HG02973 (cell line): ENCODE data around the gene FAM8A1.

Experiments
- ATAC-seq: cut with Tn5 transposase; IDR thresholded peaks from one replicate; pipeline ENCODE4 v1.9.1; 2021; ENCODE audit warnings: moderate library complexity; ENCODE audit not compliant: unreplicated experiment

The FAM8A1 gene

DNA sequence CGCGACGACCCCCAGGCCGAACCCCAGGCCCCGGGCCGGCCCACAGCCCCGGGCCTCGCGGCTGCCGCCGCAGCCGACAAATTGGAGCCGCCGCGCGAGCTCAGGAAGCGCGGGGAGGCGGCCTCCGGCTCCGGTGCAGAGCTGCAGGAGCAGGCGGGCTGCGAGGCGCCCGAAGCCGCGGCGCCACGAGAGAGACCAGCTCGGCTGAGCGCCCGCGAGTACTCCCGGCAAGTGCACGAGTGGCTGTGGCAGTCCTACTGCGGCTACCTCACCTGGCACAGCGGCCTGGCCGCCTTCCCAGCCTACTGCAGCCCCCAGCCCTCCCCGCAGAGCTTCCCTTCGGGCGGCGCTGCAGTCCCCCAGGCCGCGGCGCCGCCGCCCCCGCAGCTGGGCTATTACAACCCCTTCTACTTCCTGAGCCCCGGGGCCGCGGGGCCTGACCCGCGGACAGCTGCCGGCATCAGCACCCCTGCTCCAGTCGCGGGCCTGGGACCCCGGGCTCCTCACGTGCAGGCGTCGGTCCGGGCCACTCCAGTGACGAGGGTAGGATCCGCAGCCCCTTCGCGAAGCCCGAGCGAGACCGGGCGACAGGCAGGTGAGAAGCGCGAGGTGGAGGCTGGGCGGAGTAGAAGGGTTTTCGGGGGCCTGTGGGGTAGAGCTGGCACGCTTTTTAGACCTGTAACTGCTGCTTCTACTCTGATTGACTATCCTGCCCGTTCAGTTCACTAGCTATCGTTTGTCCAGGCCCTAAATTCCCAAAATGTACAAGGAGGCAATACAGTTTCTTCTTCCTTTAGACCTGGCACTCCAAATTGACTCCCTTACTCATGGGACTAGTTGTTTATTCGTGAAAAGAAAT lies 654 bp downstream of the FAM8A1 start:
- peak; percentile 48 for ATAC-seq

DNA sequence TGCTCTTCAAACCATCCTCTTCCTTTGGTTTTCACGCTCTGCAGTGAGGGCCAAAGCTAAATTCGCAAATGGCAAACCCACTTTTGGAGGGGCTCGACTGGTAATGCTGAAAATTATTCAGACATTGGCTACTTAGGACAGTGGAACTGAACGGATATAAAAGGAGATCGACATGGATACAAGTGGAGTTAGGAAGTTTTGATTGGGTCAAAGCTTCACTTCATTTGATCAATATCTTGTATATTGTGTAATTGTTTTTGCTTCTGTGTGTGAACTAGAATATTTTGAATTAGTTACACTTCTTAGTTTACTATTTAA lies 1.2 kb downstream of the FAM8A1 start:
- no peak for ATAC-seq

DNA sequence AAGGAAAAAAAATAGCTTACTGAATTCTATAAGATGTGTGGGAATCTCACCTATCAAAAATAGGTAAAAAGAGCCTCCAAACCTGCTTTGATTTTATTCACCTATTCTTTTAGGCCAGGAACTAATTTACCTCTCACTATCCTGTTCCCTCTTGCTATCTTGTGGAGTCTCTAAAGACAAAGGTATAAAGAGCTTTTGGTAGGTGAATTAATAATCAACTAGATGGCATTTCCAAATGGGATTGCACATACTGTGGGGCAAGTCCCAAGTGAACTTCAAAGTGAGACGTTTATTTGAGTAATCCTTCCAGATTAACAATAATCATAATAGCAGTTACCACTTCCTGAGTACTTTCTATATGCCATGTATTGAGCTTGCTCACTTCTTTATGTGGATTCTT lies 2.8 kb downstream of the FAM8A1 start:
- no peak for ATAC-seq

DNA sequence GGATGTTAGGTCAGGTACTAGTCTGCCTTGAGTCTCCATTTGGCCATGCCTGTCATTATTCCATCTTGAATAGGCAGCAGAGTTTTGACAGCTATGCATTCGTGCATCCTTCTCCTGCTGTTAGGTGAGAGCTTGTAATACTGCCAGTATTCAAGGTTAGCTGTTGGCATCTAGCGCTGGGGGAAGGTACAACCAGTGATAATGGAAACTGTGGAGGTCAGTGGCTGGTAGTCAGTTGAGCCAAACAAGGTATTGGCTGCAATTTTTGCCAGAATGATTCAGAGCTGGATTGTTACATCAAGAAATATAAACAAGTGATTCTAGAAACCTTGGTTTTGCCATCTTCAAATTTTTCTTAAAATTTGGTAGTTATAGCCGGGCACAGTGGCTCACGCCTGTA lies 6.5 kb downstream of the FAM8A1 start:
- no peak for ATAC-seq

DNA sequence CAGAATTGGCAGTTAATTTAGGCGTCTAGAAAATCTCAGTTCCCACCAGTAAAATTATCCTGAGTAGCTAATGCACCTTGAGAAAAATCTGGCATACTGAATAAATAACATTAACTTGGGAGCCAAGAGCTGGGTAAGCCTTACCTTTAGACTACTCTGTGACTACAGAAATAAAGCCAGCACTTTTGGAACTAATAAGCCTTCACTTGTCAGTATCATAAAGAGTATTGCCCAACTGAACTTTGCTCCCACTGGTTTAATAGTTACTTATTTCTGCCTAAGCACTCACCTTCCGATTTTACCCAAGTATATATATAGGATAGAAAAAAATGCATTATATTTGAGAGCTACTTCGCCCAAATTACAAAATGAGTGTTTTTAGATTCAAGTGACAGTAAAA lies 10.7 kb downstream of the FAM8A1 start:
- no peak for ATAC-seq

DNA sequence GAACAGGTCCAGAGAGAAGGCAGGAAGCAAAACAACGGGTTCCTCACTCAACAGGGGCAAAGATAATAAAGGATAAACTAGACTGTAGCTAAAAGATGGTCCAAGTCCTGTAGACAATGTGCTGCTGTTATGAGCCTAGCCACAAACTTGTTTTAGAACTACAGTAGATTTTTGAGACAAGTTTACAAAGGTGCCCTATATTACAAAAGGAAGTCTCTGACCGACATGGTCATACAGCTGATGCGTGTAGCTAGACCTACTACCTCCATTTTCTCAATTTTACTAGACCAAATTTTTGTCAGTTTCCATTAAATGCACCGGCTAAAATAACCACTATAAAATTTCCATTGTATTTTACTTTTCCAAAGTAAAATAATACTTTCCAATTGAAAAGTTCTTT lies 11.9 kb downstream of the FAM8A1 start:
- ATAC-seq, result no peak

DNA sequence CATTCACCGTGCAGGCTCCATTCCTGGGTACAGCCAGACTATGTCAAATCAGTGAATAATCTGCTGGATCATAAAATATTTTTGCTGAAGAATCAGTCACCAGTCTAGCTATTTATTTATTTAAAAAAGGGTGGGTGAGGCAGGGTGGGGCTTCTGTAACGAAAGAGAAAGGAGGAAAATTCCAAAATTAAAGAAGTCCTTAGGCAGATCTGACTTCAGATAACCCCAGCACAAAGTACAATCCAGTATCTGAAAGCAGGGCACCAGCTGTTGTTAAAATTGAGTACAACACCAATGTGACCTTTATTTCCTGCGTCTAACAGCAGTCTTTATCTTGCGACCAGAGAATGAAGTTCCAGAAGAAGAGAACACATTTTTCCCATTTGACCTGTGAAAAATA lies 15.7 kb downstream of the FAM8A1 start:
- no peak for ATAC-seq

DNA sequence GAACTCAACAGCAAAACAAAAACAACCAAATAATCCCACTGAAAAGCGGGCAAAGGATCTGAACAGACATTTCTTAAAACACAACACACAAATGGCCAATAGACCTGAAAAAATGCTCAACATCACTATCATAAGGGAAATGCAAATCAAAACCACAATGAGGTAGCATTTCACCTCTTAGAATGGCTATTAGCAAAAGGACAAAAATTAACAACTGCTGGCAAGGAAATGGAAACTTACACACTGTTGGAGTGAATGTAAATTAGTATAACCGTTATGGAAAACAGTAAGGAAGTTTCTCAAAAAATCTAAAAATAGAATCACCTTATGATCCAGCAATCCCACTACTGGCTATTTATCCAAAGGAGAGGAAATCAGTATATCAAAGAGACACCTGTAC lies 20.9 kb downstream of the FAM8A1 start:
- ATAC-seq, result peak; percentile 81

DNA sequence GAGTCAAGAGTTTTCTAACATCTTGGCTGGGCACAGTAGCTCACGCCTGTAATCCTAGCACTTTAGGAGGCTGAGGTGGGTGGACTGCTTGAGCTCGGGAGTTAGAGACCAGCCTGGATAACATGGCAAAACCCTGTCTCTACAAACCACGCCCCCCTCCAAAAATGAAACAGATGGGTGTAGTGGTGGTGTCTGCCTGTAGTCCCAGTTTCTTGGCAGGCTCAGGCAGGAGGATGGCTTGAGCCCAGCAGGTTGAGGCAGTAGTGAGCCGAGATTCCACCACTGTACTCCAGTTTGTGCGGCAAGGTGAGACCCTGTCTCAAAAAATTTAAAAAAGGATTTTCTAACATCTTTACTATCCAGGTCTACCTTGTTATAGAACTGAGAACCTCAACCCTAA lies 22.0 kb downstream of the FAM8A1 start:
- no peak for ATAC-seq

DNA sequence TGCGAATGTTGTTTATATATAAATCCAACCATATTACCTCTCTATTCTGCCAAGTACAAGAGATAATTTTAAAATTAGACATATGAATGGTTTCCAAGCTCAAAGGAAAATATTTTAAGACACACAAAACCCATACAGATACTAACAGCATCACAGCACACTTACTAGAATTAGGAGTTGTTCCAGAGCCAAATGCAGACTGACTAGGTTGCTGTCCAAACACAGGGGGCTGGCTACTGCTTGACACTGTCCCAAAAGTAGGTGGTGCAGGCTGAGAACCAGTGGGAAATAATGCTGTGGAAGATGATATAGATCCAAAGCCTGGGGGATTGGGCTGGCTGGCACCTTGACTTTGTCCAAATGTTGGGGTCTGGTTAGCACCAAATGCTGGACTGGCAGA lies 24.3 kb downstream of the FAM8A1 start:
- no peak for ATAC-seq

DNA sequence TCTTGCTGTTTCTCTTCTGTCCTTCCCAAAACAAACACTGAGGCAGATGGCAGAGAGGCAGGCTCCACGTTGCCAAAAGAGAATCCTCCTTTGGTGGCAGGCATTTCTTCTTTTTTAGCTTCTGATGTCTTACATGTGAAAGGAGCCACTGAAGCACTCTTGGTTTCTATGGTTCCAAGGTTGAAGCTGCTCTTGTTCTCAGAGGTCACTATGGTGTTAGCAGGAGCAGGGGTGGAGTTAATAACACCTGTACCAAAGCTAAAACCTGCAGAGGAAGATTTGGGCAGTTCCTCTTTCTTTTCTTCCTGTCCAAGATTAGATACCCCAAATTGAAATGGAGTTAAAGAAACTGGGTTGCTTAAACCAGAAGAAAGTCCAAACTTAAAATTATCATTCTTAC lies 28.8 kb downstream of the FAM8A1 start:
- peak; percentile 70 for ATAC-seq

DNA sequence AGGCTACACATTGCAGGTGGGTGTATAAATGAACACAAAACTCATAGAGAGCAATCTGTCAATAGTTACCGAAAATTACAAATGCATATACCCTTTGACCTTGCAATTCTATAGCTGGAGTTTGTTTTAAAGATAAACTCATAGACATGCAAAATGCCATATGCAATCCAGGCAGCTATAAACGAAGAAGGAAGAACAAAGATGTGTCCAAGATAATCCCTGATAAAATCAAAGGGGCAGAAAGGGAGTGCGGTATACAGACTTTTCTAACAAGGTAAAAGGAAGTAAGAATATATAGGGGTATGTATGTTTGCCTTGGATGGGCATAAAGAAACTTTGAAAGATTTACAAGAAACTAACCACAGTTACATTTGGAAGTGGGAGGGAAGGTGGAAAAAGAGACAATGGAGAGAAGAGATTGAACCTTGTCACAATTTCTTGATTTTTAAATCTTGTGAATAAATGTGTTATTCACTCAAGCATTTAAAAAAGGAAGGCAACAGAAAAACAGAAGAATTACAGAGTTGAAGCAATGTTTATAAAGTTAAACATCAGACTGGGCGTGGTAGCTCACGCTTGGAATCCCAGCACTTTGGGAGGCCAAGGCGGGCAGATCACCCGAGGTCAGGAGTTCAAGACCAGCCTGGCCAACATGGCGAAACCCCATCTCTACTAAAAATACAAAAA lies 29.9 kb downstream of the FAM8A1 start:
- no peak for ATAC-seq

DNA sequence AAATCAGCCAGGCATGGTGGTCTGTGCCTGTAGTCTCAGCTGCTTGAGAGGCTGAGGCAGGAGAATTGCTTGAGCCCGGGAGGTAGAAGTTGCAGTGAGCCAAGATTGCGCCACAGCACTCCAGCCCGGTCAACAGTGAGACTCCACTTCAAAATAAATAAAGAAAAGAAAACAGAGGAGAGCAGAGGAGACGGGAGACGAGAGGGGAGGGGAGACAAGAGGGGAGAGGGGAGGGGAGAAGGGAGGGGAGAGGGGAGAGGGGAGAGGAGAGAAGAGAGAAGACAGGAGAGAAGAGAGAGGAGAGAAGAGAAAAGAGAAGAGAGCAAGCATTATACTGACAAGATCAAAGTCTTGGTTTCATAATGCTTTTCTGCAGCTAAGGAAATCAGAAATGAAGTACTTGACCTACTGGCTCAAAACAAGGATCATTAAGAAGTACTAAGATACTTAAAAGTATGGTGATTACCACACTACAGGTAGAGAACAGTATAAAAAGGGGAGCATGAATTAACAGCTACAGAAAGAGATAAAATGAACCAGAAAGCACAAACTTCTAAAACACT lies 30.5 kb downstream of the FAM8A1 start:
- ATAC-seq, result no peak

DNA sequence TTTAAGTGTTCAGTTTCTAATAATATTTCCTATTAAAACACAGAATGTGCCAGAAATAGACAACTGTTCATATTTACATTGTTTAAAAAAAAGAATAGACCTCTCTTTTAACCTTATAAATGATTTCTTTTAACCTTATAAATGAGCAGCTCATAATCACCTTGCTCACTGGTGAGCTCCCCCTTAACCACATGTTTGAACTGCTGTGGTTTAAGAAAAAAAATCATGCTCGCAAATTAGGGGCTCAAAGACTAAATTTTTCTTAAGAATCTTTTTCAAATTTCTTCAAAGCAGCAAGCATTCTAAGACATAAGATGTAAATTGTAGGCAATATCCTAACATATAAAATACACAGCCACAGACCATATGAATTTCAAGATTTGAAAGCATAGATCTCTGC lies 32.8 kb downstream of the FAM8A1 start:
- no peak for ATAC-seq

DNA sequence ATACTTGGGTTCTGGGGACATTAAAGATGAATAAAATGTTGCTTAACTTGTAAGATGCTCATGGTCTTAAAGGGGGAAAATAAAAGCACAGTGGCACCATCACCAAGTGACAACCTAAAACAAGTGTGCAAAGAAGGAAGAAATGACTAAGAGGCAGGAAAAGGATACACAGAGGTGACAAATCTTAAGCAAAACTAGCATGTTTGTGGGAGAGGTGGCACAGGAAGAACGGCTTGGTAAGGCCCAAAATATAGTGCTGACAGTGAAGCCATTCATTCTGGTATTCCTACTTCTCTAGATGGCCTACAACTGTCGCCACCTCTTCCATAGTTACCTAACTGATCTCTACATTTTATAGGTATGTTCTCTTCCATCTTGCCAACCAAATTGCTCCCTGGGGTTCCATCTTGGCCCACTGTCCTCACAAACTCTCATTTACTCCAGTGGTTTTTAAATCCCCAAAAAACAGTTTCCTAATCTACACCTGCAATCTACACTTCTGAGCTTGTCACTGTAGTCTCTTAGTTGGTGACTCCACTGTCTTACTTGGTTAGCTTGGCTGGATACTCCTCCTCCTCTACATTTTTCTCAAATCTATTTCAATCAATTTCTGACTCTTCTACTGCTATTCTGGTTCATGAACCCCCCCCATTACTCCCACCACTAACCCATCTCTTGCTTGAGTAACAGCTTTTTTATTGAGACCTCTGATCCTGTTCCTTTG lies 33.5 kb downstream of the FAM8A1 start:
- no peak for ATAC-seq

DNA sequence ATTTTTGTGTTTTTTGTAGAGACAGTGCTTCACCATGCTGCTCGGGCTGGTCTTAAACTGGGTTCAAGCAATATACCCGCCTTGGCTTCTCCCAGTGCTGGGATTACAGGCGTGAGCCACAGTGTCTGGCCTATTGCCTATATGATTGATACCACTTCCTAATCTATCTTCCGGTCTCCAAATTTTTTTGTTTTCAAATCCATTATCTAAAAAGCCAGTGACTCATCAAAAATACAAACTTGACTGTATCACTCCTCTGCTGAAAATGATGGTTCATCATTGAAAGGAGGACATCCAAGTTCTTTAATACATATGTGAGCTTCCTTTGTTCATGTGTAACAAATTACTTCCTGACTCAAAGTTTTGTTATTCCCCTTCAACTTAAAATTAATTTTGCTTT lies 35.5 kb downstream of the FAM8A1 start:
- no peak for ATAC-seq

DNA sequence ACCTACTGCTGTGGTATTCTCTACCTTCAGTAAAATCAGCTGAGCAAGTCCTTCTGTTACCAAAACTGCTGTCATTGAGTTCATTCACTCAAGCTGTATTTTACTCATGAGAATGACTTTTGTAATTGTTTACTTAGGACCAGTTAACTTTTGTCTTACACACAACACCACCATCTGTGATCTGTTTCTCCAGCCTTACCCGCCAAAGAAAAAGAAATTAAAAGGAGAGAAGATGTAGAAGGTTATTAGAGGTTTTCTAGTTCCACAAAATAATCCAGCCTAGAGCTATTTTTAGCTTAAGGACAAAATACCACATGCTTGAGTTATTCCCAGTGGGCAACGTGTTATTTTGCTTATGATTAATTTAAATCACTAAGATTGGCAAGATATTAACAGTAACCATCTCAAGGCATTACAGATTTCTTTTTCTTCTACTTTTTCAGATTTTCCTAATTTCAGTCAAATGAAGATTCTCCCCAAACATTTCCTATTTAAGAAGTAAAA lies 38.2 kb downstream of the FAM8A1 start:
- ATAC-seq, result no peak

DNA sequence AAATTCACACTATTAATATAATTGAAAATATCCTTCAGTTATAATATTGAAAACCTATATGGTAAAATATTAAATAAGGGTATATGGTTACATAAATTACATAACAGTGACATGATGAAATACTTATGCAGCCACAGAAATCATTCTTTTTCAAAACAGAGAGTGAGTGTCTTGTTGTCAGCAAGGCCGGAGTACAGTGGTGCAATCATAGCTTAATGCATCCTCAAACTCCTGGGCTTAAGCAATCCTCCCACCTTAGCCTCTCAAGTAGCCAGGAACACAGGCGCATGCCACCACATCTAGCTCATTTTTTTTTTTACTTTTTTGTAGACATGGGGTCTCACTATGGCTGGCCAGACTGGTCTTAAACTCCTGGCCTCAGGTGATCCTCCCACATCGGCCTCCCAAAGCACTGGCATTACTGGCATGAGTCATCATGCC lies 40.4 kb downstream of the FAM8A1 start:
- ATAC-seq, result no peak

DNA sequence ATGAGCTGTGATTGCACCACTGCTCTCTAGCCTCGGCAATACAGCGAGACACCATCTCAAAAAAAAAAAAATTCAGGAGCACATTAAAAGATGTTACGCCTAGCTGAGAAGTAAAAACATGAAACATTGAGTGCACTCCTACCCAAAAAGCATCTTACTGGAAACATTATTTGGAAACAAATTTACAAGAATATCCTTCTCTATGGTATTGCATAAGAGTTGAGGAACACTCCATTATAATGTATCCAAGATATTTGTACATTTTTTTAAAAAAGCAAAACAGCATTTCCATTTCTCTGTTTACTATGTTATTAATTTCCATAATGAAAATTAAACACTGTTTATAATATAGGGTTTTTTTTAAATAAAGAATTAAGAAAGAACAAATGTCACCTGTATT lies 48.6 kb downstream of the FAM8A1 start:
- ATAC-seq, result no peak

DNA sequence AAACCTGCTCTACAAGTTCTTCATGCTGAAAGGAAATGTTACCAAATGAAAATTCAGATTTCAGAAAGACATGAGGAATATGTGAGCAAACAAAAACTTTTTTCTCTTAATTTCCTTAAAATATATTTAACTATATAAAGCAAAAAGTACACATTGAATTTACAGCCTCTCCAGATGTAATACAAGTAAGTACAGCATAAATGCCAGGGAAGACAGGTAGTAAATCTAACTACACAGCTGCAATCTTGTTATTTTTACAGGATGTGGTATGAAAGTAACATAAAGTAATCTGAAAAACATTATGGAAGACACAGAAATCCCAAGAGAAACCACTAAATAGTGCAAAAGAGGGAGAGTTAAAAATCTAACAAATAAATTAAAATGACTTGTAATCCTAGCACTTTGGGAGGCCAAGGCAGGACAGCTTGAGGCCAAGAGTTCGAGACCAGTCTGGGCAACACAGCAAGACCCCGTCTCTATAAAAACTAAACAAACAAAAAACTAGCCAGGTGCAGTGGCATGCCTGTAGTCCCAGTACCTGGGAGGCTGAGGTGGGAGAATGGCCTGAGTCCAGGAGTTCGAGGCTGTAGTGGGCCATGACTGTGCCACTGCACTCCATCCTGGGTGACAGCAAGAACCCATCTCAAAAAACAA lies 50.7 kb downstream of the FAM8A1 start:
- no peak for ATAC-seq
